H1 (cell line): ENCODE results near the gene ANKRD62. TPM values are rescaled to one million over a fixed set of nuclear protein-coding genes. Genes with fewer than 3 reads are reported as not detected.

ENCODE experiments used
- CTCF ChIA-PET: fragments of 300-600 bp; sonication (Branson Sonifier 250); formaldehyde crosslinking; loops from one replicate; lab custom pipeline; 2021; ENCODE audit not compliant: partially characterized antibody; lab: Charles Lee
- POLR2A ChIA-PET: fragments of 300-600 bp; sonication (Branson Sonifier 250); formaldehyde crosslinking; loops from one replicate; lab custom pipeline; 2021; ENCODE audit warnings: inconsistent platforms; ENCODE audit not compliant: partially characterized antibody; lab: Charles Lee
- DNase-seq, 2 experiments: peaks; one replicate each; pipeline versions ENCODE4 v3.0.0 to v3.0.0-alpha.2; 2010 to 2022; ENCODE audit warnings: low spot score in 2 of 2, low read depth in 1 of 2, mixed read lengths in 1 of 2
- FAIRE-seq: peaks from 2 replicates; lab custom pipeline; 2011; peaks lifted over from hg19 to GRCh38; lab: Jason Lieb, UNC
- H2AFZ ChIP-seq: 2 replicates; pipeline ENCODE4 v1.8.1; 2012; ENCODE audit warnings: low read length, inconsistent platforms
- H2AK5ac ChIP-seq: 2 replicates; pipeline ENCODE4 v1.6.1; 2013; ENCODE audit warnings: low read depth, low read length
- H2BK120ac ChIP-seq: replicated peaks from 2 replicates; pipeline ENCODE3; 2013; ENCODE audit warnings: low read depth, low read length, inconsistent platforms
- H2BK12ac ChIP-seq: 2 replicates; pipeline ENCODE4 v1.6.1; 2013; ENCODE audit warnings: low read depth, low read length
- H2BK15ac ChIP-seq: 2 replicates; pipeline ENCODE4 v1.6.1; 2013; ENCODE audit warnings: low read length
- H2BK20ac ChIP-seq: 2 replicates; pipeline ENCODE4 v1.6.1; 2013; ENCODE audit warnings: low read length
- H2BK5ac ChIP-seq: 2 replicates; pipeline ENCODE4 v1.6.1; 2013; ENCODE audit warnings: low read depth, low read length
- H3K14ac ChIP-seq: 2 replicates; pipeline ENCODE4 v1.6.1; 2013; ENCODE audit warnings: inconsistent platforms; ENCODE audit not compliant: insufficient read length
- H3K18ac ChIP-seq: 2 replicates; pipeline ENCODE4 v1.6.1; 2013; ENCODE audit warnings: low read length; ENCODE audit errors: extremely low read depth
- H3K23ac ChIP-seq: 2 replicates; pipeline ENCODE4 v1.6.1; 2013; ENCODE audit warnings: inconsistent platforms; ENCODE audit not compliant: insufficient read length
- H3K23me2 ChIP-seq: 2 replicates; pipeline ENCODE4 v1.6.1; 2013; ENCODE audit warnings: low read depth, low read length
- H3K27ac ChIP-seq: 2 replicates; pipeline ENCODE4 v1.6.1; 2011; ENCODE audit warnings: low read depth, low read length, inconsistent platforms
- H3K27me3 ChIP-seq, 4 experiments: replicated peaks in 1 of 4; 1 replicate in 1 of 4; 2 replicates in 3 of 4; pipeline versions ENCODE4 v1.6.1 to v1.8.1; 2011 to 2013; ENCODE audit warnings: low read length in 3 of 4, mild to moderate bottlenecking in 3 of 4, inconsistent platforms in 2 of 4, mixed read lengths in 2 of 4, moderate library complexity in 1 of 4; ENCODE audit not compliant: control insufficient read depth in 3 of 4, insufficient read depth in 3 of 4; ENCODE audit errors: extremely low read depth in 1 of 4
- H3K36me3 ChIP-seq, 4 experiments: 2 replicates each; pipeline versions ENCODE4 v1.6.1 to v1.8.1; 2011 to 2013; ENCODE audit warnings: mild to moderate bottlenecking in 4 of 4, low read length in 3 of 4, moderate library complexity in 2 of 4, control low read depth in 1 of 4, inconsistent platforms in 1 of 4; ENCODE audit not compliant: insufficient read depth in 4 of 4, control insufficient read depth in 2 of 4
- H3K4ac ChIP-seq: replicated peaks from 2 replicates; pipeline ENCODE3; 2013; ENCODE audit warnings: low read length, low read depth, mixed read lengths, inconsistent platforms; ENCODE audit not compliant: insufficient read length
- H3K4me1 ChIP-seq, 4 experiments: replicated peaks in 1 of 4; 1 replicate in 1 of 4; 2 replicates in 3 of 4; pipeline versions ENCODE4 v1.6.1 to v1.8.1; 2011 to 2013; ENCODE audit warnings: low read length in 3 of 4, inconsistent platforms in 2 of 4, mixed read lengths in 1 of 4; ENCODE audit not compliant: insufficient read depth in 4 of 4, control insufficient read depth in 3 of 4
- H3K4me2 ChIP-seq, 2 experiments: 2 replicates each; pipeline versions ENCODE4 v1.6.1 to v1.8.1; 2011 to 2013; ENCODE audit warnings: low read depth in 2 of 2, low read length in 2 of 2, control low read depth in 1 of 2, inconsistent platforms in 1 of 2, mild to moderate bottlenecking in 1 of 2; ENCODE audit not compliant: insufficient read depth in 1 of 2
- H3K4me3 ChIP-seq, 4 experiments: fragments of 200-600, 300-600 bp in 1 of 4; sonication (generic), shearing (Covaris generic), sonication (Bioruptor Twin) in 1 of 4; 2 replicates each; pipeline versions ENCODE4 v1.5.1 to v1.8.1; 2011 to 2016; ENCODE audit warnings: low read length in 4 of 4, low read depth in 3 of 4, control low read depth in 2 of 4, inconsistent platforms in 2 of 4, mild to moderate bottlenecking in 2 of 4, mixed read lengths in 1 of 4, moderate library complexity in 1 of 4; ENCODE audit not compliant: insufficient read depth in 2 of 4; ENCODE audit errors: extremely low read depth in 1 of 4
- H3K56ac ChIP-seq: replicated peaks from 2 replicates; pipeline ENCODE3; 2013; ENCODE audit warnings: low read depth, mild to moderate bottlenecking, mixed read lengths, low read length, inconsistent platforms; ENCODE audit not compliant: insufficient read length
- H3K79me1 ChIP-seq: 2 replicates; pipeline ENCODE4 v1.6.1; 2013; ENCODE audit warnings: low read depth, low read length, control low read depth
- H3K79me2 ChIP-seq, 2 experiments: 2 replicates each; pipeline versions ENCODE4 v1.6.1 to v1.8.1; 2012 to 2013; ENCODE audit warnings: low read length in 2 of 2, mild to moderate bottlenecking in 2 of 2, inconsistent platforms in 1 of 2; ENCODE audit not compliant: insufficient read depth in 2 of 2, control insufficient read depth in 1 of 2
- H3K9ac ChIP-seq, 4 experiments: replicated peaks in 1 of 4; 1 replicate in 1 of 4; 2 replicates in 3 of 4; pipeline versions ENCODE4 v1.6.1 to v1.8.1; 2011 to 2013; ENCODE audit warnings: low read depth in 3 of 4, low read length in 3 of 4, control low read depth in 2 of 4, mild to moderate bottlenecking in 2 of 4, moderate library complexity in 2 of 4, inconsistent platforms in 1 of 4; ENCODE audit errors: extremely low read depth in 1 of 4
- H3K9me3 ChIP-seq, 2 experiments: 2 replicates each; pipeline versions ENCODE4 v1.6.1 to v1.8.1; 2012 to 2013; ENCODE audit warnings: mild to moderate bottlenecking in 2 of 2, moderate library complexity in 2 of 2, control low read depth in 1 of 2, inconsistent platforms in 1 of 2, low read depth in 1 of 2, low read length in 1 of 2, mixed read lengths in 1 of 2; ENCODE audit not compliant: insufficient read depth in 2 of 2
- H4K20me1 ChIP-seq, 2 experiments: replicated peaks in 1 of 2; 2 replicates each; pipeline versions ENCODE3 to v1.8.1; 2011 to 2013; ENCODE audit warnings: inconsistent platforms in 2 of 2, low read length in 2 of 2, mild to moderate bottlenecking in 1 of 2; ENCODE audit not compliant: insufficient read depth in 2 of 2, control insufficient read depth in 1 of 2
- H4K5ac ChIP-seq: 2 replicates; pipeline ENCODE4 v1.6.1; 2013; ENCODE audit warnings: low read length, low read depth, mixed read lengths, inconsistent platforms; ENCODE audit not compliant: insufficient read length
- H4K8ac ChIP-seq: 2 replicates; pipeline ENCODE4 v1.8.0; 2013; ENCODE audit warnings: mild to moderate bottlenecking, moderate library complexity, low read length, inconsistent platforms; ENCODE audit not compliant: insufficient read depth; ENCODE audit errors: extremely low read depth
- H4K91ac ChIP-seq: replicated peaks from 2 replicates; pipeline ENCODE3; 2013; ENCODE audit warnings: low read length, mixed read lengths, inconsistent platforms; ENCODE audit not compliant: insufficient read length
- ASH2L ChIP-seq: fragments of 200-600, 300-600 bp; sonication (generic); IDR thresholded peaks from one replicate; pipeline ENCODE4 v1.7.1; 2017; ENCODE audit warnings: low read length
- BACH1 ChIP-seq: IDR thresholded peaks from 2 replicates; pipeline ENCODE4 v1.6.1; 2012; ENCODE audit warnings: low read length, improper control_type of control experiment
- BCL11A ChIP-seq, 2 experiments: IDR thresholded peaks; one replicate each; pipeline ENCODE4 v1.6.1; 2011; ENCODE audit warnings: low read depth in 2 of 2, low read length in 2 of 2, mild to moderate bottlenecking in 2 of 2
- CHD1 ChIP-seq: IDR thresholded peaks from 2 replicates; pipeline ENCODE4 v1.6.1; 2012; ENCODE audit warnings: low read depth, low read length, improper control_type of control experiment
- CHD2 ChIP-seq: IDR thresholded peaks from 2 replicates; pipeline ENCODE4 v1.6.1; 2012; ENCODE audit warnings: low read length, improper control_type of control experiment
- EGR1 ChIP-seq: IDR thresholded peaks from 2 replicates; pipeline ENCODE4 v1.6.1; 2011; ENCODE audit warnings: low read depth, low read length, borderline replicate concordance
- HDAC2 ChIP-seq, 2 experiments: fragments of 300-600 bp in 1 of 2; sonication (generic) in 1 of 2; IDR thresholded peaks; 2 replicates each; pipeline ENCODE4 v1.6.1; 2011 to 2012; ENCODE audit warnings: low read depth in 2 of 2, low read length in 2 of 2, mild to moderate bottlenecking in 2 of 2, moderate library complexity in 2 of 2, borderline replicate concordance in 1 of 2, inconsistent platforms in 1 of 2
- JUN ChIP-seq: IDR thresholded peaks from 2 replicates; pipeline ENCODE4 v1.6.1; 2011; ENCODE audit warnings: low read depth, mild to moderate bottlenecking, improper control_type of control experiment, low read length
- JUND ChIP-seq: IDR thresholded peaks from 2 replicates; pipeline ENCODE4 v1.6.1; 2011; ENCODE audit warnings: mild to moderate bottlenecking, improper control_type of control experiment, low read length
- KDM5A ChIP-seq: fragments of 200-600 bp; IDR thresholded peaks from 2 replicates; pipeline ENCODE4 v1.7.1; 2012; ENCODE audit warnings: mild to moderate bottlenecking, low read length, inconsistent platforms, mixed read lengths
- POU5F1 ChIP-seq: IDR thresholded peaks from 2 replicates; pipeline ENCODE4 v1.6.1; 2011; ENCODE audit warnings: low read depth, mild to moderate bottlenecking, low read length, moderate library complexity
- SP4 ChIP-seq: IDR thresholded peaks from 2 replicates; pipeline ENCODE4 v1.6.1; 2012; ENCODE audit warnings: low read length, inconsistent platforms
- SRF ChIP-seq: IDR thresholded peaks from 2 replicates; pipeline ENCODE4 v1.6.1; 2011; ENCODE audit warnings: mild to moderate bottlenecking, low read depth, low read length, moderate library complexity
- SUZ12 ChIP-seq: fragments of 200-600 bp; sonication (generic); IDR thresholded peaks from 2 replicates; pipeline ENCODE4 v1.6.1; 2012; ENCODE audit warnings: mild to moderate bottlenecking, inconsistent platforms, low read length, moderate library complexity, mixed read lengths
- WGBS, 2 experiments: shearing (Covaris generic) in 1 of 2; methylation state at CpG; one replicate each; pipeline versions ENCODE4 v1.1.6 to v1.1.7; 2013 to 2015; ENCODE audit warnings: low lambda C conversion rate in 2 of 2, mixed read lengths in 2 of 2, inconsistent platforms in 1 of 2, low coverage in 1 of 2, missing lambda C conversion rate in 1 of 2; ENCODE audit not compliant: insufficient replicate concordance in 2 of 2, insufficient coverage in 1 of 2, insufficient read length in 1 of 2; ENCODE audit errors: extremely low coverage in 1 of 2, missing lambda C conversion rate in 1 of 2; 5-methylcytosine and 5-hydroxymethylcytosine counted together
- polyA plus RNA-seq, 7 experiments: library from polyadenylated mRNA; depleted of rRNA in 3 of 7; stranded (reverse) in 5 of 7; unstranded in 2 of 7; fragments of >200 nt in 5 of 7; fragments of 200-250 nt in 2 of 7; gene quantifications; 1 replicate in 5 of 7; 2 replicates in 1 of 7; 4 replicates in 1 of 7; pipeline versions ENCODE4 v1.2.1 to v1.2.3, GENCODE V29; 2011 to 2013; ENCODE audit warnings: missing spikeins in 2 of 7, mixed read lengths in 2 of 7
- total RNA-seq: library from RNA; stranded (reverse); fragmentation: NEBNext Ultra II Directional; extraction: Animal tissue kit (Norgen Biotek cat#: 25700); gene quantifications from 2 replicates; pipeline ENCODE4 v1.2.1, GENCODE V29; 2021
- TF ChIP-seq, protein P1 (sequence below): IDR thresholded peaks from 2 replicates; pipeline ENCODE4 v1.6.1; 2011; ENCODE audit warnings: low read length, improper control_type of control experiment

The ANKRD62 gene
- total and polyA plus RNA-seq, 2 of the 8 experiments (the other 6 are each of a cell fraction or from before 2014, with no cell fraction given), result not detected

DNA sequence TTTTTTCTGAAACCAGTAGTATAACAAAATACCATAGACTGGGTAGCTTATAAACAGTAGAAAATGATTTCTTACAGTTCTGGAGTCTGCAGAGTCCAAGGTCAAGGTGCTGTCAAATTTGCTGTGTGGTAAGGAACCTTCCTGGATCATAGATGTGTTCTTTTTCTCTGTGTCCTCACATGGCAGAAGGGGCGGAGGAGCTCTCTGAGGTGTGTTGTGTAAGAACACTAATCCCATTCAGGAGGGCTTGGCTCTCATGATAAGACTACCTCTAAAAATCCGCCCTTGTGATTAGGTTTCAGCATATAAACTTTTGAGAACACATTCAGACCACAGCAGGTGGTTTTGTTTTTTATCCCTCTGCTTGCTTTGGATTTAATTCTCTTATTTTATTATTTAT lies 25.7 kb downstream of the ANKRD62 start:
- no peak overlapping the region for H4K8ac ChIP-seq
- H3K23me2 ChIP-seq, result no peaks in the 10 kb centered on the region
- no peak overlapping the region for H3K4me2 ChIP-seq
- H3K4me3 ChIP-seq, result no peak overlapping the region
- H2AK5ac ChIP-seq, result no peak overlapping the region
- H3K9me3 ChIP-seq, result no peaks in the 10 kb centered on the region
- no peaks in the 10 kb centered on the region for H3K27me3 ChIP-seq
- 86% methylated on average over 2 of the region's 2 CpGs; no CpG with 5 or more reads in 1 of the 2 experiments for WGBS, 2 experiments
- H3K14ac ChIP-seq, result no peak overlapping the region
- H2BK120ac ChIP-seq, result no peak overlapping the region
- no peak overlapping the region for H3K18ac ChIP-seq
- H4K5ac ChIP-seq, result no peak overlapping the region
- H3K4ac ChIP-seq, result no peak overlapping the region
- no peak overlapping the region for H3K23ac ChIP-seq
- DNase-seq, result no peak
- FAIRE-seq, result no peak
- H2BK12ac ChIP-seq, result no peak overlapping the region
- no peak overlapping the region for H3K9ac ChIP-seq
- H3K56ac ChIP-seq, result no peak overlapping the region
- ChIA-PET CTCF (interaction anchor here (0.7 to 1.0 kb wide), 2 partner anchors 27 to 45 kb away, joined by 3 read pairs; no protein-coding TSS in a partner anchor), POLR2A (no interaction called here)
- H4K20me1 ChIP-seq, result no peaks in the 10 kb centered on the region
- no peaks in the 10 kb centered on the region for H3K36me3 ChIP-seq
- no peak overlapping the region for H3K27ac ChIP-seq
- H3K79me2 ChIP-seq, result no peaks in the 10 kb centered on the region
- H3K4me1 ChIP-seq, result no peaks in the 10 kb centered on the region
- H2BK15ac ChIP-seq, result no peak overlapping the region
- no peak overlapping the region for H2BK5ac ChIP-seq
- no peaks in the 10 kb centered on the region for H3K79me1 ChIP-seq
- H4K91ac ChIP-seq, result no peak overlapping the region
- H2BK20ac ChIP-seq, result no peak overlapping the region
- no peak overlapping the region for H2AFZ ChIP-seq
- TF ChIP-seq POU5F1 (no peak), JUND (no peak), CHD2 (no peak), EGR1 (no peak), ASH2L (no peak), BCL11A (IDR thresholded peaks at IDR 0.05; ENCODE audit: low read depth in 2 of 2, low read length in 2 of 2) (no peak), SP4 (no peak), CHD1 (no peak), BACH1 (no peak), SRF (no peak), JUN (no peak), SUZ12 (no peak), HDAC2 (IDR thresholded peaks at IDR 0.05; ENCODE audit: borderline replicate concordance in 1 of 2, low read depth in 2 of 2, low read length in 2 of 2) (no peak), KDM5A (no peak)
- TF ChIP-seq, protein P1, sequence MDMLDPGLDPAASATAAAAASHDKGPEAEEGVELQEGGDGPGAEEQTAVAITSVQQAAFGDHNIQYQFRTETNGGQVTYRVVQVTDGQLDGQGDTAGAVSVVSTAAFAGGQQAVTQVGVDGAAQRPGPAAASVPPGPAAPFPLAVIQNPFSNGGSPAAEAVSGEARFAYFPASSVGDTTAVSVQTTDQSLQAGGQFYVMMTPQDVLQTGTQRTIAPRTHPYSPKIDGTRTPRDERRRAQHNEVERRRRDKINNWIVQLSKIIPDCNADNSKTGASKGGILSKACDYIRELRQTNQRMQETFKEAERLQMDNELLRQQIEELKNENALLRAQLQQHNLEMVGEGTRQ, result no peak
